IMR-90 (cell line): ENCODE results near the gene CDH26. TPM values are rescaled to one million over a fixed set of nuclear protein-coding genes. Genes with fewer than 3 reads are reported as not detected.

Experiments
- ATAC-seq: fragments of 200-7000 bp; cut with Tn5 transposase; 2 replicates; pipeline ENCODE4 v1.9.1; 2020; ENCODE audit warnings: low read depth, mild to moderate bottlenecking, moderate library complexity
- BruUV-seq: library from RNA; stranded (reverse); fragments of 400-500 nt; replicated peaks from 2 replicates; lab custom pipeline; 2021; lab: Mats Ljungman, UMichigan
- CTCF ChIA-PET: fragments of 300-600 bp; formaldehyde crosslinking; extraction: SDS; loops from one replicate; lab custom pipeline; 2021; ENCODE audit warnings: antibody characterized with exemption; lab: Yijun Ruan, JAX
- POLR2A ChIA-PET: fragments of 300-600 bp; sonication (Branson Sonifier 250); formaldehyde crosslinking; loops from one replicate; lab custom pipeline; 2022; ENCODE audit warnings: antibody characterized with exemption; ENCODE audit not compliant: unreplicated experiment; lab: Charles Lee
- DNase-seq: peaks from one replicate; pipeline ENCODE4 v3.0.0; 2013
- H2AFZ ChIP-seq: replicated peaks from 2 replicates; pipeline ENCODE3; 2013; ENCODE audit warnings: low read length, mild to moderate bottlenecking; ENCODE audit not compliant: poor library complexity
- H2AK5ac ChIP-seq: 2 replicates; pipeline ENCODE4 v1.6.1; 2013; ENCODE audit warnings: low read depth, low read length, inconsistent platforms
- H2AK9ac ChIP-seq: replicated peaks from 2 replicates; pipeline ENCODE3; 2013; ENCODE audit warnings: mild to moderate bottlenecking, low read depth, low read length, moderate library complexity; ENCODE audit not compliant: poor library complexity
- H2BK120ac ChIP-seq: 2 replicates; pipeline ENCODE4 v1.6.1; 2013; ENCODE audit warnings: low read depth, low read length, inconsistent platforms
- H2BK15ac ChIP-seq: 3 replicates; pipeline ENCODE4 v1.6.1; 2013; ENCODE audit warnings: low read depth, low read length, inconsistent platforms
- H2BK20ac ChIP-seq: 2 replicates; pipeline ENCODE4 v1.6.1; 2013; ENCODE audit warnings: low read depth, mild to moderate bottlenecking, inconsistent platforms, low read length, moderate library complexity
- H2BK5ac ChIP-seq: 2 replicates; pipeline ENCODE4 v1.6.1; 2013; ENCODE audit warnings: mild to moderate bottlenecking, low read depth, low read length, inconsistent platforms; ENCODE audit not compliant: poor library complexity, severe bottlenecking
- H3K14ac ChIP-seq: replicated peaks from 2 replicates; pipeline ENCODE4 v1.6.1; 2013; ENCODE audit warnings: low read depth, low read length, inconsistent platforms
- H3K18ac ChIP-seq: 2 replicates; pipeline ENCODE4 v1.6.1; 2013; ENCODE audit warnings: low read depth, low read length, control low read depth
- H3K23ac ChIP-seq: 2 replicates; pipeline ENCODE4 v1.6.1; 2013; ENCODE audit warnings: low read depth, low read length, inconsistent platforms
- H3K27ac ChIP-seq: 2 replicates; pipeline ENCODE4 v1.5.1; 2013; ENCODE audit warnings: mild to moderate bottlenecking, control low read depth, low read length; ENCODE audit not compliant: insufficient read depth
- H3K27me3 ChIP-seq: 2 replicates; pipeline ENCODE4 v1.6.1; 2013; ENCODE audit warnings: low read length; ENCODE audit not compliant: control insufficient read depth, insufficient read depth
- H3K36me3 ChIP-seq: 2 replicates; pipeline ENCODE4 v1.6.1; 2013; ENCODE audit warnings: low read length, mixed read lengths; ENCODE audit not compliant: control insufficient read depth, insufficient read depth
- H3K4ac ChIP-seq: 2 replicates; pipeline ENCODE4 v1.6.1; 2013; ENCODE audit warnings: low read depth, low read length, inconsistent platforms
- H3K4me1 ChIP-seq: 2 replicates; pipeline ENCODE4 v1.6.1; 2013; ENCODE audit warnings: low read length, mixed read lengths; ENCODE audit not compliant: control insufficient read depth, insufficient read depth
- H3K4me2 ChIP-seq: 2 replicates; pipeline ENCODE4 v1.6.1; 2013; ENCODE audit warnings: low read depth, mild to moderate bottlenecking, control low read depth, low read length, moderate library complexity
- H3K4me3 ChIP-seq: 2 replicates; pipeline ENCODE4 v1.5.1; 2013; ENCODE audit warnings: low read depth, mild to moderate bottlenecking, control low read depth, low read length, moderate library complexity; ENCODE audit not compliant: insufficient read depth
- H3K56ac ChIP-seq: 2 replicates; pipeline ENCODE4 v1.6.1; 2013; ENCODE audit warnings: low read length, inconsistent platforms; ENCODE audit not compliant: insufficient read depth; ENCODE audit errors: extremely low read depth
- H3K79me1 ChIP-seq, 2 experiments: 2 replicates each; pipeline ENCODE4 v1.6.1; 2013; ENCODE audit warnings: low read length in 2 of 2, inconsistent platforms in 1 of 2, low read depth in 1 of 2
- H3K9ac ChIP-seq: 2 replicates; pipeline ENCODE4 v1.6.1; 2013; ENCODE audit warnings: low read depth, low read length, control low read depth
- H3K9me1 ChIP-seq: 2 replicates; pipeline ENCODE4 v1.6.1; 2013; ENCODE audit warnings: low read length, inconsistent platforms; ENCODE audit not compliant: insufficient read depth
- H3K9me3 ChIP-seq: 2 replicates; pipeline ENCODE4 v1.6.1; 2013; ENCODE audit warnings: low read length; ENCODE audit not compliant: control insufficient read depth, insufficient read depth
- H4K20me1 ChIP-seq: 2 replicates; pipeline ENCODE4 v1.6.1; 2013; ENCODE audit warnings: low read length, inconsistent platforms; ENCODE audit not compliant: insufficient read depth
- H4K5ac ChIP-seq: 2 replicates; pipeline ENCODE4 v1.6.1; 2013; ENCODE audit warnings: mild to moderate bottlenecking, low read depth, low read length, control low read depth
- H4K8ac ChIP-seq, 2 experiments: 2 replicates each; pipeline ENCODE4 v1.6.1; 2013; ENCODE audit warnings: low read depth in 2 of 2, low read length in 2 of 2, control low read depth in 1 of 2, inconsistent platforms in 1 of 2
- H4K91ac ChIP-seq: 2 replicates; pipeline ENCODE4 v1.6.1; 2013; ENCODE audit warnings: low read depth, low read length, inconsistent platforms; ENCODE audit not compliant: insufficient read depth
- BHLHE40 ChIP-seq: fragments of 150-350 bp; IDR thresholded peaks from 2 replicates; pipeline ENCODE4 v1.6.1; 2016; ENCODE audit warnings: mild to moderate bottlenecking, low read depth, low read length
- CEBPB ChIP-seq: IDR thresholded peaks from 2 replicates; pipeline ENCODE4 v1.6.1; 2012; ENCODE audit warnings: low read depth, low read length, improper control_type of control experiment
- CHD1 ChIP-seq: IDR thresholded peaks from 2 replicates; pipeline ENCODE4 v1.6.1; 2012; ENCODE audit warnings: low read depth, low read length, improper control_type of control experiment
- FOS ChIP-seq: fragments of 150-350 bp; IDR thresholded peaks from 2 replicates; pipeline ENCODE4 v1.6.1; 2016; ENCODE audit warnings: low read depth, low read length
- MAFK ChIP-seq: IDR thresholded peaks from 2 replicates; pipeline ENCODE4 v1.6.1; 2012; ENCODE audit warnings: low read depth, low read length, improper control_type of control experiment
- MAZ ChIP-seq: IDR thresholded peaks from 2 replicates; pipeline ENCODE4 v1.6.1; 2012; ENCODE audit warnings: low read depth, mild to moderate bottlenecking, low read length, improper control_type of control experiment, moderate library complexity, borderline replicate concordance
- MXI1 ChIP-seq: IDR thresholded peaks from 2 replicates; pipeline ENCODE4 v1.6.1; 2012; ENCODE audit warnings: low read depth, mild to moderate bottlenecking, low read length, moderate library complexity, borderline replicate concordance
- NFE2L2 ChIP-seq: fragments of 150-350 bp; IDR thresholded peaks from 2 replicates; pipeline ENCODE4 v1.6.1; 2016; ENCODE audit warnings: low read depth, mild to moderate bottlenecking, low read length
- POLR2A ChIP-seq: IDR thresholded peaks from 2 replicates; pipeline ENCODE4 v1.6.1; 2012; ENCODE audit warnings: mild to moderate bottlenecking, low read depth, low read length
- RAD21 ChIP-seq: IDR thresholded peaks from 2 replicates; pipeline ENCODE4 v1.6.1; 2012; ENCODE audit warnings: low read length, improper control_type of control experiment
- RCOR1 ChIP-seq: IDR thresholded peaks from 2 replicates; pipeline ENCODE4 v1.6.1; 2012; ENCODE audit warnings: mild to moderate bottlenecking, low read length, improper control_type of control experiment; ENCODE audit not compliant: insufficient replicate concordance
- RFX5 ChIP-seq: IDR thresholded peaks from 2 replicates; pipeline ENCODE4 v1.8.0; 2012; ENCODE audit warnings: low read depth, mild to moderate bottlenecking, low read length, moderate library complexity
- SMC3 ChIP-seq: fragments of 150-350 bp; IDR thresholded peaks from 2 replicates; pipeline ENCODE4 v1.6.1; 2016; ENCODE audit warnings: low read depth, mild to moderate bottlenecking, antibody characterized with exemption, low read length, moderate library complexity
- USF2 ChIP-seq: fragments of 150-350 bp; IDR thresholded peaks from 2 replicates; pipeline ENCODE4 v1.6.1; 2017; ENCODE audit warnings: mild to moderate bottlenecking, antibody characterized with exemption, low read length, low read depth
- WGBS, 2 experiments: methylation state at CpG; one replicate each; pipeline versions ENCODE4 v1.1.5 to v1.1.7; 2013; ENCODE audit warnings: missing lambda C conversion rate in 2 of 2; ENCODE audit not compliant: insufficient read length in 1 of 2; ENCODE audit errors: extremely low coverage in 2 of 2; 5-methylcytosine and 5-hydroxymethylcytosine counted together
- dilution Hi-C: fragments of 300-500 bp; cut with HindIII; formaldehyde crosslinking; loops from one replicate; pipeline ENCODE4 v1.14.3; 2018; ENCODE audit warnings: low sequenced_read_pairs; ENCODE audit not compliant: unreplicated experiment
- in situ Hi-C: fragments of 300-500 bp; cut with MboI; formaldehyde crosslinking; loops from 3 replicates; pipeline ENCODE4 v1.14.3; 2019; ENCODE audit warnings: low sequenced_read_pairs, inconsistent platforms, mixed read lengths
- intact Hi-C: fragments of 100-400 bp; cut with micrococcal nuclease; formaldehyde crosslinking; loops from 2 replicates; pipeline ENCODE4 v1.10.0; 2022
- polyA plus RNA-seq, 3 experiments: library from polyadenylated mRNA; depleted of rRNA; stranded (reverse); fragments of >200 nt; gene quantifications; 2 replicates each; pipeline ENCODE4 v1.2.3, GENCODE V29; 2012; ENCODE audit warnings: low replicate concordance in 1 of 3
- total RNA-seq: library from RNA; depleted of rRNA; stranded (reverse); fragments of >200 nt; gene quantifications from 2 replicates; pipeline ENCODE4 v1.2.3, GENCODE V29; 2012
- TF ChIP-seq, protein P1 (sequence below): conservative IDR thresholded peaks from 2 replicates; pipeline ENCODE4 v1.5.1; 2012; ENCODE audit warnings: mild to moderate bottlenecking, low read depth, low read length, improper control_type of control experiment
- TF ChIP-seq, protein P2 (sequence below): fragments of 150-350 bp; IDR thresholded peaks from 2 replicates; pipeline ENCODE4 v1.6.1; 2016; ENCODE audit warnings: low read depth, mild to moderate bottlenecking, low read length, moderate library complexity, borderline replicate concordance

Gene CDH26
- total and polyA plus RNA-seq, 2 of the 4 experiments (the other 2 are of a cell fraction), result not detected

DNA sequence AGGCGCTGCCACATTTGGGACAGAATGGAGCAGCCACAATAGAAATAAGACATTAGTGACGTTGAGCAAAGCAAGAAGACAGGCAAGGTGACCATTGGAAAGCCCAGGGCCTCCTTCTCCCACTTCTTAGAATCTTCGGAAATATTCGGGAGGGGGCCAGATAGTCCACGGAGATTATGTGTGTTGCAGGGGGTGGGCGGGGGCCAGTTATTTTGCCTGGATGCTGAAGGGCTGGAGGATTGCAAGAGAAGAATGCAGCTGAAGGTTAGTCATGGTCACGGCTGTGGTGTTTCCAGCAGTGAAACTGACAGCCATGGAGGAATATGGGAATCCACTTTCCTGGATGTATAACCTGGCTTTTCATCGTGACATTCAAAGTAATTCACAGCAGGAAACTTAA, 88.6 kb downstream of the CDH26 start:
- dilution Hi-C loops, result no loop called here
- intact Hi-C loops, result no loop called here
- no peak overlapping the region for H3K4me3 ChIP-seq
- peak overlapping the region; percentile 61; the same call in 1 of the 2 replicates for H3K18ac ChIP-seq
- no peak overlapping the region for H2AK9ac ChIP-seq
- no peak overlapping the region; the same call in 1 of the 2 replicates for H2BK20ac ChIP-seq
- H4K20me1 ChIP-seq, result no peaks in the 10 kb centered on the region
- H2BK120ac ChIP-seq, result peak overlapping the region; percentile 45; the same call in 1 of the 2 replicates
- H3K79me1 ChIP-seq, result no peaks in the 10 kb centered on the region
- no peak overlapping the region for H4K8ac ChIP-seq
- H4K91ac ChIP-seq, result no peak overlapping the region
- H2AK5ac ChIP-seq, result no peak overlapping the region
- no peak overlapping the region for H3K9ac ChIP-seq
- H3K9me1 ChIP-seq, result peaks cover 4% of the 10 kb centered on the region; the same call in 1 of the 2 replicates
- ATAC-seq (no peak), DNase-seq (no peak)
- in situ Hi-C loops, result no loop called here
- H2AFZ ChIP-seq, result no peak overlapping the region
- H3K27ac ChIP-seq, result no peak overlapping the region
- H2BK15ac ChIP-seq, result 0 out of 3 replicates have a peak overlapping the region, but pooled peaks have one; percentile 50
- BruUV-seq, result no TSS peak
- CTCF ChIA-PET, result interaction anchor here (1.6 kb wide), 1 partner anchor 11 kb away, joined by 5 read pairs; no protein-coding TSS in a partner anchor
- peaks cover 2% of the 10 kb centered on the region for H3K27me3 ChIP-seq
- peak overlapping the region; percentile 40; the same call in 1 of the 2 replicates for H3K4ac ChIP-seq
- no peak overlapping the region for H3K56ac ChIP-seq
- no peak overlapping the region for H4K5ac ChIP-seq
- no peak overlapping the region for H3K14ac ChIP-seq
- peaks cover 23% of the 10 kb centered on the region for H3K4me1 ChIP-seq
- H3K9me3 ChIP-seq, result no peaks in the 10 kb centered on the region
- H3K4me2 ChIP-seq, result no peak overlapping the region
- whole genome bisulfite sequencing, 2 experiments, result 87% methylated on average over 4 of the region's 8 CpGs; no CpG with 5 or more reads in 1 of the 2 experiments
- no peak overlapping the region for H2BK5ac ChIP-seq
- no peaks in the 10 kb centered on the region for H3K36me3 ChIP-seq
- no peak overlapping the region for H3K23ac ChIP-seq
- TF ChIP-seq RFX5 (no peak), NFE2L2 (no peak), MAZ (no peak), USF2 (no peak), SMC3 (no peak), MXI1 (no peak), MAFK (no peak), POLR2A (no peak), RAD21 (no peak), CHD1 (no peak), CEBPB (no peak), FOS (no peak), RCOR1 (no peak), BHLHE40 (no peak)
- TF ChIP-seq, protein P1, sequence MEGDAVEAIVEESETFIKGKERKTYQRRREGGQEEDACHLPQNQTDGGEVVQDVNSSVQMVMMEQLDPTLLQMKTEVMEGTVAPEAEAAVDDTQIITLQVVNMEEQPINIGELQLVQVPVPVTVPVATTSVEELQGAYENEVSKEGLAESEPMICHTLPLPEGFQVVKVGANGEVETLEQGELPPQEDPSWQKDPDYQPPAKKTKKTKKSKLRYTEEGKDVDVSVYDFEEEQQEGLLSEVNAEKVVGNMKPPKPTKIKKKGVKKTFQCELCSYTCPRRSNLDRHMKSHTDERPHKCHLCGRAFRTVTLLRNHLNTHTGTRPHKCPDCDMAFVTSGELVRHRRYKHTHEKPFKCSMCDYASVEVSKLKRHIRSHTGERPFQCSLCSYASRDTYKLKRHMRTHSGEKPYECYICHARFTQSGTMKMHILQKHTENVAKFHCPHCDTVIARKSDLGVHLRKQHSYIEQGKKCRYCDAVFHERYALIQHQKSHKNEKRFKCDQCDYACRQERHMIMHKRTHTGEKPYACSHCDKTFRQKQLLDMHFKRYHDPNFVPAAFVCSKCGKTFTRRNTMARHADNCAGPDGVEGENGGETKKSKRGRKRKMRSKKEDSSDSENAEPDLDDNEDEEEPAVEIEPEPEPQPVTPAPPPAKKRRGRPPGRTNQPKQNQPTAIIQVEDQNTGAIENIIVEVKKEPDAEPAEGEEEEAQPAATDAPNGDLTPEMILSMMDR, result no peak
- TF ChIP-seq, protein P2, sequence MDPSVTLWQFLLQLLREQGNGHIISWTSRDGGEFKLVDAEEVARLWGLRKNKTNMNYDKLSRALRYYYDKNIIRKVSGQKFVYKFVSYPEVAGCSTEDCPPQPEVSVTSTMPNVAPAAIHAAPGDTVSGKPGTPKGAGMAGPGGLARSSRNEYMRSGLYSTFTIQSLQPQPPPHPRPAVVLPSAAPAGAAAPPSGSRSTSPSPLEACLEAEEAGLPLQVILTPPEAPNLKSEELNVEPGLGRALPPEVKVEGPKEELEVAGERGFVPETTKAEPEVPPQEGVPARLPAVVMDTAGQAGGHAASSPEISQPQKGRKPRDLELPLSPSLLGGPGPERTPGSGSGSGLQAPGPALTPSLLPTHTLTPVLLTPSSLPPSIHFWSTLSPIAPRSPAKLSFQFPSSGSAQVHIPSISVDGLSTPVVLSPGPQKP, result no peak
- POLR2A ChIA-PET, result no interaction called here
